ENCODE results near the gene COMMD7. TPM values are rescaled to one million over a fixed set of nuclear protein-coding genes. Genes with fewer than 3 reads are reported as not detected.

COMMD7 gene
- total RNA-seq, 1 donor from 2014 or later: 28.1 TPM

- DNase-seq: no peak
These were observed 67.9 kb downstream of the COMMD7 start for GRCh38 chr20:32675223-32675975.

- peak; percentile 80 for DNase-seq
These were observed 68.9 kb downstream of the COMMD7 start for GRCh38 chr20:32674362-32674789.

GRCh38 chr20:32672982-32673851 is 70.0 kb downstream of the COMMD7 start:
- no peak for DNase-seq

GRCh38 chr20:32672394-32672981 is 70.8 kb downstream of the COMMD7 start:
- no peak for DNase-seq

GRCh38 chr20:32670773-32671455 is 72.4 kb downstream of the COMMD7 start:
- DNase-seq: no peak

- DNase-seq: no peak
These were observed 76.2 kb downstream of the COMMD7 start for GRCh38 chr20:32667027-32667426.

- no peak for DNase-seq
These were observed 78.5 kb downstream of the COMMD7 start for GRCh38 chr20:32664678-32665159.

- DNase-seq: no peak
These were observed 79.1 kb downstream of the COMMD7 start for GRCh38 chr20:32664012-32664677.

- no peak for DNase-seq
These were observed 79.8 kb downstream of the COMMD7 start for GRCh38 chr20:32663335-32664011.

- no peak for DNase-seq
These were observed 81.3 kb downstream of the COMMD7 start for GRCh38 chr20:32661820-32662528.

GRCh38 chr20:32660661-32661060 is 82.6 kb downstream of the COMMD7 start:
- DNase-seq: no peak

- DNase-seq: no peak
These were observed 86.4 kb downstream of the COMMD7 start for GRCh38 chr20:32656827-32657226.

GRCh38 chr20:32655903-32656512 is 87.3 kb downstream of the COMMD7 start:
- DNase-seq: no peak

GRCh38 chr20:32652739-32653526 is 90.3 kb downstream of the COMMD7 start:
- DNase-seq: peak; percentile 85

Other genes starting within 250 kb of the COMMD7 start
- gene NOL4L, start 158.1 kb downstream of the COMMD7 start, total RNA-seq: 15.8 and 16.5 TPM in 2 replicates
- gene C20orf203, start 69.5 kb downstream of the COMMD7 start, total RNA-seq: not detected in 2 replicates
- gene DNMT3B, start 18.9 kb upstream of the COMMD7 start, total RNA-seq: 2.9 and 5.5 TPM in 2 replicates
- gene MAPRE1, start 76.5 kb upstream of the COMMD7 start, total RNA-seq: 127 and 157 TPM in 2 replicates
- under 0.01 and 0.05 TPM in 2 replicates for gene EFCAB8, start 115.5 kb upstream of the COMMD7 start, total RNA-seq